GDM1 (cell line): ENCODE results near the gene S100PBP.
A peak's percentile ranks its signal among the peaks of the same experiment; 100 is the strongest.

Source experiments
- DNase-seq: peaks from one replicate; lab custom pipeline; 2025; lab: John Stamatoyannopoulos, UW

S100PBP gene

GRCh38 chr1:32870615-32871363, 53.3 kb downstream of the S100PBP start, which contains the start of gene FNDC5:
Gene FNDC5, minus strand, starts transcription at chr1:32870912.
- DNase-seq, result no peak

GRCh38 chr1:32871364-32872191, 54.1 kb downstream of the S100PBP start:
- no peak for DNase-seq

GRCh38 chr1:32872192-32872460, 54.7 kb downstream of the S100PBP start:
- no peak for DNase-seq

- DNase-seq, result no peak
Measured at GRCh38 chr1:32873484-32873883, 56.0 kb downstream of the S100PBP start.

- DNase-seq, result no peak
Measured at GRCh38 chr1:32874860-32875752, 57.7 kb downstream of the S100PBP start.

GRCh38 chr1:32876341-32877210, 59.1 kb downstream of the S100PBP start:
- DNase-seq, result peak; percentile 53

GRCh38 chr1:32877211-32878110, 60.0 kb downstream of the S100PBP start:
- no peak for DNase-seq

GRCh38 chr1:32878183-32878582, 60.7 kb downstream of the S100PBP start:
- no peak for DNase-seq

GRCh38 chr1:32878637-32879041, 61.2 kb downstream of the S100PBP start:
- no peak for DNase-seq

GRCh38 chr1:32881291-32881690, 63.8 kb downstream of the S100PBP start:
- DNase-seq, result no peak

- no peak for DNase-seq
Measured at GRCh38 chr1:32881871-32882850, 64.7 kb downstream of the S100PBP start.

- no peak for DNase-seq
Measured at GRCh38 chr1:32883338-32884031, 66.0 kb downstream of the S100PBP start.

GRCh38 chr1:32884032-32884372, 66.5 kb downstream of the S100PBP start:
- no peak for DNase-seq

GRCh38 chr1:32884726-32885125, 67.3 kb downstream of the S100PBP start:
- no peak for DNase-seq

GRCh38 chr1:32885676-32886003, 68.2 kb downstream of the S100PBP start:
- no peak for DNase-seq

- peak; percentile 26 for DNase-seq
Measured at GRCh38 chr1:32886004-32886827, 68.8 kb downstream of the S100PBP start, which contains the start of gene HPCA. Gene HPCA, plus strand, starts transcription at chr1:32886491. Its CDS starts 2,408 bp downstream, at chr1:32888899.

- no peak for DNase-seq
Measured at GRCh38 chr1:32886828-32887414, 69.5 kb downstream of the S100PBP start.
